ENCODE results near the gene WNT6. TPM values are rescaled to one million over a fixed set of nuclear protein-coding genes. Genes with fewer than 3 reads are reported as not detected.

The WNT6 gene
- total and polyA plus RNA-seq, 12 donors = 0.15 to 3.0 (median 0.75) TPM

GRCh38 chr2:218885981-218886947 is 26.7 kb downstream of the WNT6 start:
- TF ChIP-seq, protein P1, sequence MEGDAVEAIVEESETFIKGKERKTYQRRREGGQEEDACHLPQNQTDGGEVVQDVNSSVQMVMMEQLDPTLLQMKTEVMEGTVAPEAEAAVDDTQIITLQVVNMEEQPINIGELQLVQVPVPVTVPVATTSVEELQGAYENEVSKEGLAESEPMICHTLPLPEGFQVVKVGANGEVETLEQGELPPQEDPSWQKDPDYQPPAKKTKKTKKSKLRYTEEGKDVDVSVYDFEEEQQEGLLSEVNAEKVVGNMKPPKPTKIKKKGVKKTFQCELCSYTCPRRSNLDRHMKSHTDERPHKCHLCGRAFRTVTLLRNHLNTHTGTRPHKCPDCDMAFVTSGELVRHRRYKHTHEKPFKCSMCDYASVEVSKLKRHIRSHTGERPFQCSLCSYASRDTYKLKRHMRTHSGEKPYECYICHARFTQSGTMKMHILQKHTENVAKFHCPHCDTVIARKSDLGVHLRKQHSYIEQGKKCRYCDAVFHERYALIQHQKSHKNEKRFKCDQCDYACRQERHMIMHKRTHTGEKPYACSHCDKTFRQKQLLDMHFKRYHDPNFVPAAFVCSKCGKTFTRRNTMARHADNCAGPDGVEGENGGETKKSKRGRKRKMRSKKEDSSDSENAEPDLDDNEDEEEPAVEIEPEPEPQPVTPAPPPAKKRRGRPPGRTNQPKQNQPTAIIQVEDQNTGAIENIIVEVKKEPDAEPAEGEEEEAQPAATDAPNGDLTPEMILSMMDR (IDR thresholded peaks at IDR 0.05) = no peak
- peaks cover 4 to 59% (median 46%) of the 10 kb centered on the region in 7 donors for H3K27me3 ChIP-seq
- peaks cover 0 to 7% (median 0%) of the 10 kb centered on the region in 11 donors for H3K9me3 ChIP-seq
- peaks cover 0 to 15% (median 12%) of the 10 kb centered on the region in 9 donors for H3K4me1 ChIP-seq
- intact Hi-C loops (cut with DNase I) = no loop called here
- no peak overlapping the region for H3K27ac ChIP-seq
- no peak for DNase-seq
- no peak overlapping the region for H3K4me3 ChIP-seq
- no peaks in the 10 kb centered on the region for H3K36me3 ChIP-seq
- WGBS, 2 donors = 50 to 55% methylated on average over 12 of the region's 12 CpGs
- no peak for ATAC-seq

GRCh38 chr2:218887079-218887478 is 27.5 kb downstream of the WNT6 start:
- Histone ChIP-seq H3K4me3 (no peak overlapping the region), H3K27me3 (peaks cover 4 to 58% (median 44%) of the 10 kb centered on the region in 7 donors), H3K4me1 (peaks cover 0 to 15% (median 12%) of the 10 kb centered on the region in 9 donors), H3K9me3 (peaks cover 0 to 7% (median 0%) of the 10 kb centered on the region in 11 donors), H3K27ac (no peak overlapping the region), H3K36me3 (no peaks in the 10 kb centered on the region)
- intact Hi-C loops (cut with DNase I) = no loop called here
- WGBS, 2 donors = 77 to 83% methylated on average over 3 of the region's 3 CpGs
- ATAC-seq (no peak), DNase-seq (no peak)
- TF ChIP-seq, protein P1 (IDR thresholded peaks at IDR 0.05) = no peak

DNA sequence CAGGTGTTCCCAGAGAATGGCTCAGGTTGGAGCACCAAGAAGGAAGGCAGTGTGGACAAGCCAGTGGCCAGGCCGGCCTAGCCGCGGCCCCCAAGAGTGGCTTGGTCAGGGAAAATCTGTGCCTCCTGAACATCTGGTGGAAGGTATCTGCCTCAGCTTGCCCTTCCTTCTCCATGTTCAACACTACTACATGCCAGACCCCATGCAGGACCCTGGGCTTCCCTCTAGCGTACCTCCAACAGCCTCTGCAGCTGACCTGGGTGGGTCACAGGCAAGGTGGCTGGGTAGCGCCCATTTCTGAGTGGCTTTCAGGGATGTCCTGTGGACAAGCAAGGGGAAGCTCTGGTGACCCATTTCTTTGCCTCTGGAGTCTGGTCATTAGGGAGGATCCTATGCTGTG is 28.7 kb downstream of the WNT6 start:
- H3K27me3 ChIP-seq = peaks cover 5 to 57% (median 43%) of the 10 kb centered on the region in 7 donors
- WGBS, 2 donors = 74 to 95% methylated on average over 5 of the region's 5 CpGs

GRCh38 chr2:218889937-218890336 is 30.3 kb downstream of the WNT6 start:
- ATAC-seq (no peak), DNase-seq (no peak)
- Histone ChIP-seq H3K36me3 (no peaks in the 10 kb centered on the region), H3K4me1 (peaks cover 4 to 13% (median 9%) of the 10 kb centered on the region in 9 donors), H3K4me3 (no peak overlapping the region), H3K9me3 (peaks cover 0 to 7% (median 0%) of the 10 kb centered on the region in 11 donors), H3K27ac (no peak overlapping the region), H3K27me3 (peaks cover 18 to 57% (median 43%) of the 10 kb centered on the region in 7 donors)
- intact Hi-C loops (cut with DNase I) = no loop called here
- TF ChIP-seq, protein P1 (IDR thresholded peaks at IDR 0.05) = no peak
- WGBS, 2 donors = 69 to 76% methylated on average over 23 of the region's 23 CpGs

More for the DNA sequence above, 28.7 kb downstream of the WNT6 start:
- intact Hi-C loops (cut with DNase I) = no loop called here
- Histone ChIP-seq H3K4me3 (no peak overlapping the region), H3K4me1 (peaks cover 4 to 16% (median 13%) of the 10 kb centered on the region in 9 donors), H3K9me3 (peaks cover 0 to 7% (median 0%) of the 10 kb centered on the region in 11 donors), H3K36me3 (no peaks in the 10 kb centered on the region), H3K27ac (no peak overlapping the region)
- ATAC-seq = no peak
- TF ChIP-seq, protein P1 (IDR thresholded peaks at IDR 0.05) = no peak
- no peak for DNase-seq

All from heart right ventricle (tissue), 16 donors.